Vagina (tissue), 2 donors: ENCODE measurements around the gene FAM162B.

Experiments
- CTCF ChIP-seq, 3 experiments: fragments of 450-650 bp in 2 of 3; fragments of 200-600 bp in 1 of 3; sonication (generic) in 1 of 3; IDR thresholded peaks; one replicate each; pipeline ENCODE4 v1.5.1; 2017 to 2019; ENCODE audit warnings: antibody characterized with exemption in 3 of 3, mild to moderate bottlenecking in 2 of 3, moderate library complexity in 2 of 3
- POLR2A ChIP-seq, 2 donors: fragments of 450-650 bp; IDR thresholded peaks; one replicate each; pipeline ENCODE4 v1.6.1; 2017; ENCODE audit warnings: antibody characterized with exemption in 2 of 2, mild to moderate bottlenecking in 2 of 2, moderate library complexity in 2 of 2
- POLR2AphosphoS5 ChIP-seq, 2 donors: sonication (generic); formaldehyde crosslinking; IDR thresholded peaks; one replicate each; pipeline ENCODE4 v1.9.0; 2017; ENCODE audit warnings: antibody characterized with exemption in 2 of 2, mild to moderate bottlenecking in 2 of 2, low read depth in 1 of 2; ENCODE audit not compliant: insufficient read depth in 1 of 2

GRCh38 chr6:116766506-116767176, 1.1 kb upstream of the FAM162B start:
- TF ChIP-seq CTCF (IDR thresholded peaks at IDR 0.05) = no peak
- no peak for TF ChIP-seq POLR2A (IDR thresholded peaks at IDR 0.05)
- TF ChIP-seq POLR2AphosphoS5 (IDR thresholded peaks at IDR 0.05; ENCODE audit: insufficient read depth in 1 of 2, low read depth in 1 of 2) = no peak
